DND-41 (cell line): ENCODE measurements around the gene DLG2.

Source experiments
- ATAC-seq: fragments of 200-7000 bp; cut with Tn5 transposase; 3 replicates; pipeline ENCODE4 v1.9.1; 2021; ENCODE audit warnings: low read depth; ENCODE audit not compliant: insufficient read depth
- DNase-seq: peaks from one replicate; pipeline ENCODE4 v3.0.0-alpha.2; 2020
- H2AFZ ChIP-seq: 2 replicates; pipeline ENCODE4 v1.6.0; 2012; ENCODE audit warnings: low read depth, low read length
- H3K27ac ChIP-seq: 2 replicates; pipeline ENCODE4 v1.5.1; 2012; ENCODE audit warnings: low read length, inconsistent platforms
- H3K27me3 ChIP-seq: fragments of 200-600 bp; sonication (generic); 2 replicates; pipeline ENCODE4 v1.6.0; 2012; ENCODE audit warnings: low read length, mild to moderate bottlenecking, inconsistent platforms; ENCODE audit not compliant: insufficient read depth, poor library complexity
- H3K36me3 ChIP-seq: 2 replicates; pipeline ENCODE4 v1.5.1; 2012; ENCODE audit warnings: low read length, inconsistent platforms; ENCODE audit not compliant: insufficient read depth
- H3K4me1 ChIP-seq: 2 replicates; pipeline ENCODE4 v1.5.1; 2012; ENCODE audit warnings: mild to moderate bottlenecking, low read length; ENCODE audit not compliant: insufficient read depth
- H3K4me2 ChIP-seq: 2 replicates; pipeline ENCODE4 v1.6.0; 2012; ENCODE audit warnings: mild to moderate bottlenecking, moderate library complexity, low read length, inconsistent platforms; ENCODE audit not compliant: insufficient read depth
- H3K4me3 ChIP-seq, 2 experiments: fragments of 200-600 bp in 1 of 2; shearing (Covaris generic) in 1 of 2; 2 replicates each; pipeline ENCODE4 v1.5.1; 2012 to 2016; ENCODE audit warnings: inconsistent platforms in 2 of 2, low read length in 2 of 2, mild to moderate bottlenecking in 2 of 2, low read depth in 1 of 2, moderate library complexity in 1 of 2
- H3K79me2 ChIP-seq: 2 replicates; pipeline ENCODE4 v1.6.0; 2012; ENCODE audit warnings: low read length, inconsistent platforms; ENCODE audit not compliant: insufficient read depth
- H3K9ac ChIP-seq: 2 replicates; pipeline ENCODE4 v1.6.0; 2012; ENCODE audit warnings: low read depth, mild to moderate bottlenecking, inconsistent platforms, low read length, moderate library complexity
- H3K9me3 ChIP-seq: 2 replicates; pipeline ENCODE4 v1.5.1; 2012; ENCODE audit warnings: low read length, moderate library complexity, mild to moderate bottlenecking, inconsistent platforms; ENCODE audit not compliant: insufficient read depth, severe bottlenecking
- H4K20me1 ChIP-seq: 2 replicates; pipeline ENCODE4 v1.6.0; 2012; ENCODE audit warnings: low read length; ENCODE audit not compliant: insufficient read depth
- CTCF ChIP-seq: IDR thresholded peaks from 2 replicates; pipeline ENCODE4 v1.5.1; 2012; ENCODE audit warnings: borderline replicate concordance, low read length, moderate library complexity, mild to moderate bottlenecking; ENCODE audit not compliant: poor library complexity, severe bottlenecking; ENCODE audit errors: extremely low read depth
- EZH2 ChIP-seq: IDR thresholded peaks from 3 replicates; pipeline ENCODE4 v1.6.1; 2012; ENCODE audit warnings: borderline replicate concordance, low read depth, mild to moderate bottlenecking, moderate library complexity, low read length, inconsistent platforms; ENCODE audit not compliant: severe bottlenecking

The DLG2 gene

GRCh38 chr11:84543367-84544159 lies 1083.6 kb downstream of the DLG2 start:
- Histone ChIP-seq H3K4me1 (no peaks in the 10 kb centered on the region), H3K9me3 (no peaks in the 10 kb centered on the region), H4K20me1 (no peaks in the 10 kb centered on the region), H3K79me2 (no peaks in the 10 kb centered on the region), H3K4me2 (no peak overlapping the region), H3K27me3 (no peaks in the 10 kb centered on the region), H2AFZ (no peak overlapping the region), H3K4me3 (no peak overlapping the region), H3K9ac (no peak overlapping the region), H3K36me3 (no peaks in the 10 kb centered on the region), H3K27ac (no peak overlapping the region)
- no peak for DNase-seq
- ATAC-seq: no peak
- TF ChIP-seq CTCF: no peak
- TF ChIP-seq EZH2: no peak

- no peaks in the 10 kb centered on the region for H3K36me3 ChIP-seq
- no peak overlapping the region for H2AFZ ChIP-seq
- no peak overlapping the region for H3K27ac ChIP-seq
- H3K4me2 ChIP-seq: no peak overlapping the region
- no peaks in the 10 kb centered on the region for H3K79me2 ChIP-seq
- H3K4me1 ChIP-seq: no peaks in the 10 kb centered on the region
- H3K9me3 ChIP-seq: no peaks in the 10 kb centered on the region
- H3K9ac ChIP-seq: no peak overlapping the region
- TF ChIP-seq EZH2 (no peak), CTCF (no peak)
- H4K20me1 ChIP-seq: no peaks in the 10 kb centered on the region
- no peaks in the 10 kb centered on the region for H3K27me3 ChIP-seq
- ATAC-seq (no peak), DNase-seq (no peak)
- no peak overlapping the region for H3K4me3 ChIP-seq
These were observed 1085.3 kb downstream of the DLG2 start for GRCh38 chr11:84541731-84542340.

- Histone ChIP-seq H3K4me2 (no peak overlapping the region), H2AFZ (no peak overlapping the region), H3K4me1 (no peaks in the 10 kb centered on the region), H4K20me1 (no peaks in the 10 kb centered on the region), H3K27me3 (no peaks in the 10 kb centered on the region), H3K27ac (no peak overlapping the region), H3K79me2 (no peaks in the 10 kb centered on the region), H3K9me3 (no peaks in the 10 kb centered on the region), H3K4me3 (no peak overlapping the region), H3K9ac (no peak overlapping the region), H3K36me3 (no peaks in the 10 kb centered on the region)
- DNase-seq: no peak
- no peak for TF ChIP-seq CTCF
- no peak for ATAC-seq
These were observed 1090.7 kb downstream of the DLG2 start for GRCh38 chr11:84536456-84536855.

- H4K20me1 ChIP-seq: no peaks in the 10 kb centered on the region
- no peak for TF ChIP-seq EZH2
- no peak for TF ChIP-seq CTCF
- DNase-seq: no peak
- H3K9me3 ChIP-seq: no peaks in the 10 kb centered on the region
- H3K27ac ChIP-seq: no peak overlapping the region
- no peak overlapping the region for H3K9ac ChIP-seq
- H2AFZ ChIP-seq: no peak overlapping the region
- H3K4me3 ChIP-seq: no peak overlapping the region
- H3K4me2 ChIP-seq: no peak overlapping the region
- H3K27me3 ChIP-seq: no peaks in the 10 kb centered on the region
- no peaks in the 10 kb centered on the region for H3K4me1 ChIP-seq
- ATAC-seq: no peak
- no peaks in the 10 kb centered on the region for H3K79me2 ChIP-seq
- no peaks in the 10 kb centered on the region for H3K36me3 ChIP-seq
These were observed 1094.8 kb downstream of the DLG2 start for GRCh38 chr11:84532364-84532763.
